NCI-H2029 treated with DMSO at 0.1 percent for 48 hours (cell line): ENCODE results near the gene OR10H1.
"Not testable (repeated sequence)": the region's sequence is repeated elsewhere in the genome, so short reads cannot be mapped to it uniquely, and the experiment has no call there.

Source experiments
- DNase-seq: peaks from one replicate; lab custom pipeline; 2025; lab: John Stamatoyannopoulos, UW

OR10H1 gene

GRCh38 chr19:15828611-15829305 lies 13.3 kb upstream of the OR10H1 start:
- DNase-seq: not testable (repeated sequence)

GRCh38 chr19:15828121-15828610 lies 12.7 kb upstream of the OR10H1 start:
- DNase-seq: no peak

- no peak for DNase-seq
These were observed 10.3 kb upstream of the OR10H1 start for GRCh38 chr19:15825753-15826152.

- DNase-seq: no peak
These were observed 5.2 kb upstream of the OR10H1 start for GRCh38 chr19:15820646-15821045.

GRCh38 chr19:15813916-15814315 lies 1.5 kb downstream of the OR10H1 start:
- no peak for DNase-seq

GRCh38 chr19:15812060-15812722 lies 3.3 kb downstream of the OR10H1 start:
- DNase-seq: no peak

GRCh38 chr19:15811476-15811875 lies 4.0 kb downstream of the OR10H1 start:
- no peak for DNase-seq

- DNase-seq: no peak
These were observed 5.1 kb downstream of the OR10H1 start for GRCh38 chr19:15810335-15810734.

- DNase-seq: not testable (repeated sequence)
These were observed 21.2 kb downstream of the OR10H1 start for GRCh38 chr19:15794279-15794678.

GRCh38 chr19:15790096-15790495 lies 25.4 kb downstream of the OR10H1 start:
- peak; percentile 63 for DNase-seq

GRCh38 chr19:15788594-15789270 lies 26.7 kb downstream of the OR10H1 start:
- DNase-seq: no peak

GRCh38 chr19:15787611-15788155 lies 27.8 kb downstream of the OR10H1 start, which contains the start of gene OR10H5:
OR10H5 (plus strand) TSS chr19:15787661; CDS start chr19:15794049, 6,388 bp downstream.
- DNase-seq: no peak

GRCh38 chr19:15782896-15783295 lies 32.6 kb downstream of the OR10H1 start:
- DNase-seq: not testable (repeated sequence)

- DNase-seq: no peak
These were observed 33.3 kb downstream of the OR10H1 start for GRCh38 chr19:15782211-15782610.

- DNase-seq: no peak
These were observed 33.8 kb downstream of the OR10H1 start for GRCh38 chr19:15781661-15782060.

GRCh38 chr19:15780610-15781418 lies 34.6 kb downstream of the OR10H1 start:
- DNase-seq: no peak

GRCh38 chr19:15779756-15780476 lies 35.5 kb downstream of the OR10H1 start:
- DNase-seq: peak; percentile 91

- DNase-seq: no peak
These were observed 38.2 kb downstream of the OR10H1 start for GRCh38 chr19:15776991-15777970.

GRCh38 chr19:15776264-15776663 lies 39.2 kb downstream of the OR10H1 start:
- DNase-seq: no peak

- no peak for DNase-seq
These were observed 40.2 kb downstream of the OR10H1 start for GRCh38 chr19:15775249-15775648.
